ENCODE results near the gene PMEPA1.

Gene PMEPA1

DNA sequence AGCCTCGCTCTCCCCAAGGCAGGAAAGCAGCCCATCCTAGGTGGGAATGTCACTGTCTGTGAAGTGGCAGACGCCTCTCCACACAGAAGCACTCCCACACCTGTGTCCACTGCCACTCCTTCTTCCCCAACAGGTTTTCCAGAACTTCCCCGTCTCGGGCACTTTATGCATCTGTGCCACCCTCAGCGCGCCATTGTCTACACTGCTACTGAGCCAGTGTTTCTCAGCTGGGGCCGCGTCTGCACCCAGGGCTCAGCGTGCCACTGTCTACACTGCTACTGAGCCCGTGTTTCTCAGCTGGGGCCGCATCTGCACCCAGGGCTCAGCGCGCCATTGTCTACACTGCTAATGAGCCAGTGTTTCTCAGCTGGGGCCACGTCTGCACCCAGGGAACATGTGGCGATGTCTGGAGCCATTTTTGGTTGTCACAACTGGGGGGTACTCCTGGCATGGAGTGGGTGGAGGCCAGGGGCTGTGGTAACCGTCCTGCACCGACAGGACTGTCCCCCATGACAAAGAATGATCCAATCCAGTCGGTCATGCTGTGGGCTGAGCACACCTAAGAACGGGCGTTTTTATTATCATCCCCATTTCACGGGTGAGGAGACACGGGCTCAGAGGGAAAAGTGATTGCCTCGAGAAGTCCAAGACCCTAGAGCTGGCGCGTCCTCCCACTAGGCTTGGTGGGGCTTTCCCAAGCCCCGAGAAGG is 47.9 kb downstream of the PMEPA1 start:
- no peak for DNase-seq (ENCODE audit: extremely low read depth, low read depth)

DNA sequence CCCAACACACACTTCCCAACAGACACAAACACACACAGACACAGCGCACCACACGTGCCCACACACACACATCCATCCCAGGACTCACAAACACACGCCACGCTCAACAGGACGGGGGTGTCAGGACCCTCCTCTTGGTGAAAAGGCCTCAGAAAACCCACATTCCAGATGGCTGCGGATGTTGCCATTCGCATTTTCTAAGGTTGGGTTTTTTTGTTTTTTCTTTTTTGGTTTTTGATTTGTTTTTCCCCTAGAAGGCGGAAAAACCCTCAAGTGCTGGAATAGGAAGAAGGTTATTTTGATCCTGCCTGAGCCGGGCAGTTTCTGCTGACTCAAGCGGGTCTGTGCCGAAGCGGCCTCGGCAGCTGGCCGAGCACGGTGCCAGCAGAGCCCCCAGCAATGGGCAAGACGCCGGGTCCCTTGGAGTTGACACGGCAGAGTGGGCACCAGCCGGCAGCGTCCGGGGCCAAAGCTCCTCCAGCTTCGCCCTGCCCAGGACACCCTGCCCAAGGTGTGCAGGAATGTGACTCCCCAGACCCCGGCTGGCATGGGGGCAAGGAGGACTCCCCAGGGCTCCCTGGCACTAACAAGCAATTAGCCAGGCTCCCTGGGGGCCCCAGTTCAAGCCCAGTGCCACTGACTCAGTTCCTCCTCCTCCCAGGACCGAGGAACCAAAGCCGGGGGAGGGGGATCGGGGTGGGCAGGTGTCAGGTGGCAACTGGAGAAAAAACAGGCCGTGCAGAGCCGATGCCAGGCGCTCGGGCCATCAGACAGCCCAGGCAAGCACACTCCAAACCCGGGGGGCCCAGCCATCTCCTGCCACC is 48.7 kb downstream of the PMEPA1 start:
- TF ChIP-seq, protein P1, sequence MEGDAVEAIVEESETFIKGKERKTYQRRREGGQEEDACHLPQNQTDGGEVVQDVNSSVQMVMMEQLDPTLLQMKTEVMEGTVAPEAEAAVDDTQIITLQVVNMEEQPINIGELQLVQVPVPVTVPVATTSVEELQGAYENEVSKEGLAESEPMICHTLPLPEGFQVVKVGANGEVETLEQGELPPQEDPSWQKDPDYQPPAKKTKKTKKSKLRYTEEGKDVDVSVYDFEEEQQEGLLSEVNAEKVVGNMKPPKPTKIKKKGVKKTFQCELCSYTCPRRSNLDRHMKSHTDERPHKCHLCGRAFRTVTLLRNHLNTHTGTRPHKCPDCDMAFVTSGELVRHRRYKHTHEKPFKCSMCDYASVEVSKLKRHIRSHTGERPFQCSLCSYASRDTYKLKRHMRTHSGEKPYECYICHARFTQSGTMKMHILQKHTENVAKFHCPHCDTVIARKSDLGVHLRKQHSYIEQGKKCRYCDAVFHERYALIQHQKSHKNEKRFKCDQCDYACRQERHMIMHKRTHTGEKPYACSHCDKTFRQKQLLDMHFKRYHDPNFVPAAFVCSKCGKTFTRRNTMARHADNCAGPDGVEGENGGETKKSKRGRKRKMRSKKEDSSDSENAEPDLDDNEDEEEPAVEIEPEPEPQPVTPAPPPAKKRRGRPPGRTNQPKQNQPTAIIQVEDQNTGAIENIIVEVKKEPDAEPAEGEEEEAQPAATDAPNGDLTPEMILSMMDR (IDR thresholded peaks at IDR 0.05; ENCODE audit: low read depth, low read length, missing control alignments), result no peak
- H3K4me3 ChIP-seq (replicated peaks; ENCODE audit: low read depth, low read length), result no peak overlapping the region
- no peak for DNase-seq (ENCODE audit: extremely low read depth, low read depth)

More for the DNA sequence above, 47.9 kb downstream of the PMEPA1 start:
- no peak overlapping the region for H3K4me3 ChIP-seq (replicated peaks; ENCODE audit: low read depth, low read length)
- TF ChIP-seq, protein P1 (IDR thresholded peaks at IDR 0.05; ENCODE audit: low read depth, low read length, missing control alignments), result no peak

DNA sequence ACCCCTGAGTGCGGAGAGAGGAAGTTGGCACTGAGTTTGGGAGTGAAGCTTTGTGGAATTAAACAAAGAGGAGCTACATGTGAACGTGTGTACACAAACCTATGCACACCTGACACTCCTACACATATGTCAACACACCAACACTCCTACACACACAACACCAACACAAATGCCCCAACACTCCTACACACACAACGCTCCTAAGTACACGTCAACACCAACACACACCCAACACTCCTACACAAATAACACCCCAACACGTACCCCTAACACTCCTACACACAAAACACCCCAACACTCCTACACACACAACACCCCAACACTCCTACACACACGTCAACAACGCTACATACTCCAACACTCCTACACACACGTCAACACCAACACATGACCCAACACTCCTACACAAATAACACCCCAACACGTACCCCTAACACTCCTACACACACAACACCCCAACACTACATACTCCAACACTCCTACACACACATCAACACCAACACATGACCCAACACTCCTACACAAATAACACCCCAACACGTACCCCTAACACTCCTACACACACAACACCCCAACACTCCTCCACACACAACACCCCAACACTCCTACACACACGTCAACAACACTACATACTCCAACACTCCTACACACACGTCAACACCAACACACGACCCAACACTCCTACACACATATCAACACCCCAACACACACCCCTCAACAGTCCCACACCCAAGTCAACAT is 49.5 kb downstream of the PMEPA1 start:
- TF ChIP-seq, protein P1 (IDR thresholded peaks at IDR 0.05; ENCODE audit: low read depth, low read length, missing control alignments), result no peak
- H3K4me3 ChIP-seq (replicated peaks; ENCODE audit: low read depth, low read length), result no peak overlapping the region
- no peak for DNase-seq (ENCODE audit: extremely low read depth, low read depth)

DNA sequence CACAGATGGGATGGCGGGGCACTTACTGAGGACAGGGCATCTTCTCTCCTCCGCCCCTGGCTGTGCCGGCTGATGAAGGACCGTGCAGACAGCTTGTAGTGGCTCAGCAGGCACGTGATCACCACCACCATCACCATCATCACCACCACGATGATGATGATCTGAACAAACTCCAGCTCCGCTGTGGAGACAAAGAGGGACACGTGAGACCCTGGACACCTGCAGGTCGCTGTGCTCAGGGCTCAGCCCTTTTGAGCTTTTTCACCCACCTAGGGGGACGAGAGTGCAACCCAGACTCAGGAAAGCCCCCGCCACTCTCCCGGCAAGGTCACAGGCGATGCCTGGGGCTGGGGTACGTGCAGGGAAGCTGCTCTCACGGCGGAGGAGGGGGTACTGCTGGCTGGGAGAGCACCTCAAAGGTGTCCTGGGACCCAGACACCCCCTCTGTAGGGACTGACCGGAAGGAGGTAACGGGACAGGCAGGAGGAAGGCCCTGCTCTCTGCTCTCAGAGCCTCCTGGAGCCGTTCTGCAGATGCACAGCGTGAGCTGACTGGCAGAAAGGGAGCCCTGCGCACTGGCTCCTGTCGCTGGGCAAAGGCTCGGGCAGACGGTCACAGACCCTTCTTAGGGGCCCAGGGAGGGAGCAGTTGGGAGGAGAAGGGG is 50.2 kb downstream of the PMEPA1 start:
- TF ChIP-seq, protein P1 (IDR thresholded peaks at IDR 0.05; ENCODE audit: low read depth, low read length, missing control alignments), result no peak
- no peak overlapping the region for H3K4me3 ChIP-seq (replicated peaks; ENCODE audit: low read depth, low read length)
- no peak for DNase-seq (ENCODE audit: extremely low read depth, low read depth)

DNA sequence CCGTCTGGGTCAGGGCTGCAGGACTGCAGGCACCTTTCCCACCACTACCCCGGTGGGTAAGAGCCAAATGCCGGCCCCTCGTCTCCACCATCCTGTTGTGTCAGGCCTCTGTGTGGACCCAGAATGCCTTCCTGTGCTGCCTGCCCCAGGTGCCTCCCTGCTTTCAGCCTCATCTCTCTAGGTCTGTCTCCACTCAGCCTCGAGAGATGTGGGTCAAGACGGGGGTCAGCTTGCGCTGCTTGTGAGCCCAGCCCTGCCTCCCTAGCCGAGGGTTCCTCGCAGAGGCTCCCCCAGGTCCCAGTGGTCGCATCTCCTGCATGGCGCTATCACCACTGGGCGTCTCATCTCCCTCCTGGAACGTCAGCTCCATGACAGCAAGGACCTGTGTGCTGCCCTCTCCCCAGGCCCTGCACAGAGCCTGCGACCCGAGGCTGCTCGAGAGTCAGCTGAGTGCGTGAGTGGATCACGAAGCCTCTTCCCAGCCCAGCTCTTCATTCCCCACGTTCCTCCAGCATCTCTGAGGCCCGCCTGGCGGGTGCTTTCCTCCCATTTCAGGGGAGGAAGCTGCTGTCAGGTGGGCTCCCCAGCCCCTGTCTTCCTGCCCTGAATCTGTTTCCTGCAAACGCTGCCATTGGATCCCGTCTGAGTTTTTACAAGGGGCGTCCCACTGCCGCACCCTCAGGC is 50.8 kb downstream of the PMEPA1 start:
- no peak for DNase-seq (ENCODE audit: extremely low read depth, low read depth)
- no peak overlapping the region for H3K4me3 ChIP-seq (replicated peaks; ENCODE audit: low read depth, low read length)
- TF ChIP-seq, protein P1 (IDR thresholded peaks at IDR 0.05; ENCODE audit: low read depth, low read length, missing control alignments), result no peak

DNA sequence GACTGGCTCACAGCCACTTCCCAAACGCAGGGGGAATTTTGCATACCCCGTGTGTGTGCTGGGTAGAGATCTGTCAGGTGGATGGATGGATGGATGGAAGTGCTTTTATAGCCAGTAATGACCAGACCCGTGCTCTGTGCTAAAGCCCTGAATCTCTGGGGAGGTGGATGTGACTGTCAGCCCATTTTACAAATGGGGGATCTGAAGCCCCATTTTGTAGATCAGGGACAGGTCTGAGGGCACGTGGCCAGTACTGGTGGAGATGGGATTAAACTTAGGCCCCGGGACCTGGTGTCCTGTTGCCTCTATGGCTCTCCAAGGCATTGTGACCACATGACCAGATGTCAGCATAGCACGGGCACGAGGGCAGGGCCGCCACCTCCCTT is 51.4 kb downstream of the PMEPA1 start:
- H3K4me3 ChIP-seq (replicated peaks; ENCODE audit: low read depth, low read length), result no peak overlapping the region
- TF ChIP-seq, protein P1 (IDR thresholded peaks at IDR 0.05; ENCODE audit: low read depth, low read length, missing control alignments), result no peak
- no peak for DNase-seq (ENCODE audit: extremely low read depth, low read depth)
